ENCODE data around the gene IYD. TPM values are rescaled to one million over a fixed set of nuclear protein-coding genes. Genes with fewer than 3 reads are reported as not detected.

Gene IYD
- total RNA-seq, 1 donor from 2014 or later = not detected

DNA sequence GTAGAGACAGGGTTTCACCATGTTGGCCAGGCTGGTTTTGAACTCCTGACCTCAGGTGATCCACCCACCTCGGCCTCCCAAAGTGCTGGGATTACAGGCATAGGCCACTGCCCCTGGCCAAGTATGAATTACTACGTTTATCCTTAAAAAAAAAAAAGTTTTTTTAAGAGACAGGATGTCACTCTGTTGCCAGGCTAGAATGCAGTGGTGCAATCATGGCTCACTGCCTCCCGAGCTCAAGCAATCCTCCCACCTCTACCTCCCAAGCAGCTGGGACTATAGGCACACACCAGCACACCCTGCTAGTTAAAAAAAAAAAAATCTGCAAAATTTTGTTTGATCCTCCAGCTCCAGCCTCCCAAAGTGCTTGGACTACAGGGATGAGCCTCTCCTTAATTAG, 23.1 kb downstream of the IYD start:
- TF ChIP-seq, protein P1, sequence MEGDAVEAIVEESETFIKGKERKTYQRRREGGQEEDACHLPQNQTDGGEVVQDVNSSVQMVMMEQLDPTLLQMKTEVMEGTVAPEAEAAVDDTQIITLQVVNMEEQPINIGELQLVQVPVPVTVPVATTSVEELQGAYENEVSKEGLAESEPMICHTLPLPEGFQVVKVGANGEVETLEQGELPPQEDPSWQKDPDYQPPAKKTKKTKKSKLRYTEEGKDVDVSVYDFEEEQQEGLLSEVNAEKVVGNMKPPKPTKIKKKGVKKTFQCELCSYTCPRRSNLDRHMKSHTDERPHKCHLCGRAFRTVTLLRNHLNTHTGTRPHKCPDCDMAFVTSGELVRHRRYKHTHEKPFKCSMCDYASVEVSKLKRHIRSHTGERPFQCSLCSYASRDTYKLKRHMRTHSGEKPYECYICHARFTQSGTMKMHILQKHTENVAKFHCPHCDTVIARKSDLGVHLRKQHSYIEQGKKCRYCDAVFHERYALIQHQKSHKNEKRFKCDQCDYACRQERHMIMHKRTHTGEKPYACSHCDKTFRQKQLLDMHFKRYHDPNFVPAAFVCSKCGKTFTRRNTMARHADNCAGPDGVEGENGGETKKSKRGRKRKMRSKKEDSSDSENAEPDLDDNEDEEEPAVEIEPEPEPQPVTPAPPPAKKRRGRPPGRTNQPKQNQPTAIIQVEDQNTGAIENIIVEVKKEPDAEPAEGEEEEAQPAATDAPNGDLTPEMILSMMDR (IDR thresholded peaks at IDR 0.05; ENCODE audit: insufficient read depth, low read length, poor library complexity, severe bottlenecking) = no peak
- no peak for DNase-seq (ENCODE audit: low read depth)
- H3K36me3 ChIP-seq (ENCODE audit: control insufficient read depth, insufficient read depth, low read length) = no peaks in the 10 kb centered on the region
- H3K4me3 ChIP-seq (ENCODE audit: low read depth, low read length) = no peak overlapping the region
- H3K27me3 ChIP-seq (ENCODE audit: control insufficient read depth, insufficient read depth, low read length) = no peaks in the 10 kb centered on the region

DNA sequence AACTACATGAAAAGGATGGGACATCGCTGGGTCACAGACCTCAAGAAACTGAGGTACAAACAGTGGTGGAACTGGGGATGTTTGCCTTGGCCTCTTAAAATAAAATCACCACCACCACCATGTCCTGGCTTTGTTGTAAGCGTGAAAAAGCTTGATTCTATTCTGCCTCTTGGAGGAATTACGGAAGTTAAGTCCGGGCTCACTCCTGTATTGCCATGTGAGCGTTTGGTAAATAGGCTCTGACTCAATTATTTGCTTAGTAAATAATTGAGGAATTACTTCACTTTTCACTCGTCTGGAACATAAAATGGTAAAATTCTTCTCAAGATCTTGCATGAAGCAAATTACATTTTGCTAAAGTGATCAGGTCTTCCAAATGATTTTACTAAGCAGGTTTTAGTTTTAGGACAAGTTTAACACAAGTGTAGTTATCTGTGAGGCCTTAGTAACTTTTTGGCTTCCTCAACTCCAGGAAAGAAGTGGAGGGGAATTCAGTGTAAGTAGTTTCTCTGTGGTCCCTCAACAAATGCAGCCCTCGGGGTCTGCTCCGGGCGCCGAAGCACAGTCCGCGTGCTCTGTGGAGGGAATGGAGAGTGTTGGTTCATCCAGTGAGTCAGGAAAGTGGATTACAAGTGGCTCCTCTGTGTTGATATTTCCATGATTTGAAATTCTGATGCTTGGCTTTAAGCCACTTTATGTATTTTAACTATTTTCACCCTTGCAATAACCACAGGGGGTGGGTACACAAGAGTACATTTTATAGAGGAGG, 23.8 kb downstream of the IYD start:
- Histone ChIP-seq H3K4me3 (ENCODE audit: low read depth, low read length) (no peak overlapping the region), H3K36me3 (ENCODE audit: control insufficient read depth, insufficient read depth, low read length) (no peaks in the 10 kb centered on the region), H3K27me3 (ENCODE audit: control insufficient read depth, insufficient read depth, low read length) (no peaks in the 10 kb centered on the region)
- TF ChIP-seq, protein P1 (IDR thresholded peaks at IDR 0.05; ENCODE audit: insufficient read depth, low read length, poor library complexity, severe bottlenecking) = no peak
- DNase-seq (ENCODE audit: low read depth) = no peak

DNA sequence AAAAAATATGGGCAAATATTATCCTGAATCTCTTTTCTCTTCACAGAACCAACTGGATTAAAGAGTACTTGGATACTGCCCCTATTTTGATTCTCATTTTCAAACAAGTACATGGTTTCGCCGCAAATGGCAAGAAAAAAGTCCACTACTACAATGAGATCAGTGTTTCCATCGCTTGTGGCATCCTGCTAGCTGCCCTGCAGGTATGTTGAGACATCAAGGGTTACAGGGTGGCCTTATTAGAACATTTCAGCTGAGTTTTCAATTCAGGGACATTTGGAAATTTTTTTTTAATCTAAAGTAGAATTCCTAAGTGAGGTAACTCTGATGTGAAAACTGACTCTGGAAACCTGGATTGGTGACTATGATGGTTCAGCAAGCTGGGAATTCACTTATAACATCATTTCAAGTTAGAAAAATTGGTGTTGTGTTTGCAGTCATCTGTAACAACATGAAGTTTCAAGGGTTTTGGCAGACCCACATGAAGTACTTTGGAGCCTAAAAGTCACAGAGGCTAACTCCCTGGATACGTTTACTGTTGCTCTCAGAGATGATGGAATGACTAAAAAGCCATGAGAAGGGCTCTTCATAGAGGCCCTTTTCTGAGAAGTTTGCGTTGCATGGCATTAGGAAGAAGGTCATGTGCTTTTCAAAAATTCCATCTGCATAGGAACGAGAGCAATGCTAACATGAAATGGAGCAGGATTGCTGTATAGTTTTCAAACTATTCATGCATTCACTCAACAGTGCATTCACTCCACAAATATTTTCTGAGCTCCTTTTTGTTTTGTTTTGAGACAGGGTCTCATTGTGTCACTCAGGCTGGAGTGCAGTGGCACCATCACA, 25.5 kb downstream of the IYD start:
- Histone ChIP-seq H3K4me3 (ENCODE audit: low read depth, low read length) (no peak overlapping the region), H3K27me3 (ENCODE audit: control insufficient read depth, insufficient read depth, low read length) (no peaks in the 10 kb centered on the region), H3K36me3 (ENCODE audit: control insufficient read depth, insufficient read depth, low read length) (no peaks in the 10 kb centered on the region)
- TF ChIP-seq, protein P1 (IDR thresholded peaks at IDR 0.05; ENCODE audit: insufficient read depth, low read length, poor library complexity, severe bottlenecking) = no peak
- no peak for DNase-seq (ENCODE audit: low read depth)

DNA sequence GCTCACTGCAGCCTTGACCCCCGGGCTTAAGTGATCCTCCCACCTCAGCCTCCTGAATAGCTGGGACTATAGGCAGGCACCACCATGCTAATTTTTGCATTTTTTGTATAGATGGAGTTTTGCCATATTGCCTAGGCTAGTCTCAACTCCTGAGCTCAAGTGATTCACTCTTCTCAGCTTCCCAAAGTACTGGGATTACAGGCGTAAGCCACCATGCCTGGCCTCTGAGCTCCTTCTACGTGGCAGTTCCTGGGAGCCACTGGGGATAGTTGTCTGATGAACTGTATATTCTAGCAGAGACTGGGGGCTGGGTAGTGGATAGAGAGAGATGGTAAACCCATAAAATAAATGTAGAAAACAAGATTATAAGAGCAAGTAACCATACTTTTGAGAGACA, 26.1 kb downstream of the IYD start:
- no peaks in the 10 kb centered on the region for H3K36me3 ChIP-seq (ENCODE audit: control insufficient read depth, insufficient read depth, low read length)
- H3K4me3 ChIP-seq (ENCODE audit: low read depth, low read length) = no peak overlapping the region
- no peaks in the 10 kb centered on the region for H3K27me3 ChIP-seq (ENCODE audit: control insufficient read depth, insufficient read depth, low read length)
- DNase-seq (ENCODE audit: low read depth) = no peak
- TF ChIP-seq, protein P1 (IDR thresholded peaks at IDR 0.05; ENCODE audit: insufficient read depth, low read length, poor library complexity, severe bottlenecking) = no peak

DNA sequence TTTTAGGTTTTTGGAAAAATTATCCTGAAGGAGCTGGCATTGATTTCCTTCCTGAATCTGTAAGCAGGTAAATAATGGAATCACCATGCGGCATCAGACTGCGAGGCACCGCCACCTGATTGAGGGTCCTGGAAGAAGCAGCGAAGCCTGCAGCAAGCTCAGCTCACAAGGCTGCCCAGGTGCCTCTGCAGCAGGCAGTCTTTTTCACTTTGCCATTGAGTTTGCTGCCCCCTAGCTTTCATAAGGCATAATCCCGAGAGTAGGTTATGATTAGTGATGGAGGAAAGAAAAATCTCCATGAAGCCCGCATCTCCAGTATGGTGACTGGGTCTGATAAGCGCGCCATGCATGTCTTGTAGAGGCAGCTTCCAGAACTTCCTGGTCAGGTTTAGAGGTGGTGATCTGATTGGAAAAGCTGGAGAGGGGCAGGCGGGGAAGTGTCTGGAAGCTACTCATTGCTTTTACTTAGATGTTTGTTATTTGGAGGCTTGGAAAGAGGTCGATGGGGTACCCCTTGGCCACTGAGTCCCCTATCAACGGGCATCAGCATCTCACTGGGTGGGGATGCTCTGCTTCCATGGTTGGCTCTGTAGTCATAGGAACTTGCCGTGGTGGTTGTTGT, 26.7 kb downstream of the IYD start:
- Histone ChIP-seq H3K36me3 (ENCODE audit: control insufficient read depth, insufficient read depth, low read length) (no peaks in the 10 kb centered on the region), H3K4me3 (ENCODE audit: low read depth, low read length) (no peak overlapping the region), H3K27me3 (ENCODE audit: control insufficient read depth, insufficient read depth, low read length) (no peaks in the 10 kb centered on the region)
- TF ChIP-seq, protein P1 (IDR thresholded peaks at IDR 0.05; ENCODE audit: insufficient read depth, low read length, poor library complexity, severe bottlenecking) = peak; percentile 78
- DNase-seq (ENCODE audit: low read depth) = no peak

Measured in kidney epithelial cell (primary cell).